ENCODE measurements around the gene DMRT2.

The DMRT2 gene

DNA sequence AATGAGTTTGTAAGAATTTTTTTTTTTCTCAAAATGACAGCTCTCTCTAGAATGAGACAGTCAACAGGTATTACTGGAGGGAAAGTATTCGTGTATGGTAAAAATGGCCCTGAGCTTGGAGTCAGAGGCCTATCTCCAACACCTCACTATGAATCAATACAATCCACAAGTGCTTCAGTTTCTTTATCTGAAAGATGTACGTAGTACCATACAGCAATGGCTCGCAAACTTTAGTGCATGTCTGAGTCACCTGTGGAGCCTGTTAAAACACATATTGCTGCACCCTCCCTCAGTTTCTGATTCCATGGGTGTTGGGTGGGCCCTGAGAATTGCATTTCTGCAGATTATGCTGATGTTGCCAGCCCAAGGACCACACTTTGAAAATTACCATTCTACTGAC, 44.6 kb downstream of the DMRT2 start:
- H3K36me3 ChIP-seq (ENCODE audit: insufficient read depth, low read length): no peaks in the 10 kb centered on the region
- H3K4me1 ChIP-seq (ENCODE audit: insufficient read depth, low read length, poor library complexity, severe bottlenecking): no peaks in the 10 kb centered on the region
- H3K9me2 ChIP-seq (replicated peaks; ENCODE audit: low read depth, low read length): no peaks in the 10 kb centered on the region
- H3K27me3 ChIP-seq (ENCODE audit: insufficient read depth, low read length, poor library complexity, severe bottlenecking): no peaks in the 10 kb centered on the region
- no peaks in the 10 kb centered on the region for H3K9me3 ChIP-seq (ENCODE audit: insufficient read depth, low read depth, low read length)
- H3K79me2 ChIP-seq (ENCODE audit: insufficient read depth, low read length): no peaks in the 10 kb centered on the region
- H3K4me2 ChIP-seq (ENCODE audit: low read depth, low read length, poor library complexity, severe bottlenecking): no peak overlapping the region
- no peaks in the 10 kb centered on the region for H4K20me1 ChIP-seq (ENCODE audit: insufficient read depth, low read length, poor library complexity, severe bottlenecking)
- H2AFZ ChIP-seq (ENCODE audit: low read length): no peak overlapping the region
- H3K4me3 ChIP-seq (ENCODE audit: low read length, poor library complexity, severe bottlenecking): no peak overlapping the region
- H3F3A ChIP-seq (ENCODE audit: low read depth): no peaks in the 10 kb centered on the region
- H3K9ac ChIP-seq (ENCODE audit: low read depth, low read length, poor library complexity, severe bottlenecking): no peak overlapping the region
- TF ChIP-seq EZH2phosphoT487 (IDR thresholded peaks at IDR 0.05; ENCODE audit: borderline replicate concordance): no peak
- no peak for TF ChIP-seq CTCF (conservative IDR thresholded peaks at IDR 0.05; ENCODE audit: low read length)

DNA sequence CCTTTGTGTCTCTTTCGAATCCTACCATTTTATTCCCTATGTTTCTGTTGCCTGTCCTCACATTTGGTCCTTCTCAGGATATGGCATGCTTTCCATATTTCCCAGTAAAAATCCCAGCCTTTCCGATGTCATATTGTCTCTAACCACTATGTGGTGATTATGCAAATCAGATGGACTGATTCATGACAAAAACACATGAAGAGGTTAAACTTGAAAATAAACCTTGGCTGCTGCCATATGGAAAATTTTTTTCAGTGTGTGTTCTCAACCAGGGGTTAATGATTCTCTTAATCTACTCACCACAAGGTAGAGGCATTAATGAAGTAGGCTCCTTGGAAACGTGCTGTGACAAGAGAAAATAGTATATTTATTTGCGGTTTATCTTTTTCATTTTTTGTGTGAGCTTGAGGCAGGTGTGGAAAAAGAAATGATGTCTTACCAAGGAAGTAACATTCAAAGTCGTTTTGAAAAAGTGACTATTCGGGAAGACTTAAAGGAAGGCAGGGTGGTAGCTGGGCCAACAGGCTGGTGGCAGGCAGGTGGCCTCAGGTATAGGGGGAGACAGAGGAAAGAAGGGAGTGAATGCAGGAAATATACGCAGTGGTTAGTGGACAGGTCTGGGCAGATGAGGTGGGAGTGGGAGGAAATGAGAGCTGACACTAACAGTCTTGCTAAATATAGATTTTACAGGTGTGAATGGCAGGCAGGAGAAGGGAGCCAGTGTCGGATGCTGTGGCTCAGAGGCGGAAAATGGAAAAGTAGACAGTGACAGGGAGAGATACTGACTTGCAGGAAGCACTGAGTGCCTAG, 46.2 kb downstream of the DMRT2 start:
- Histone ChIP-seq H3F3A (ENCODE audit: low read depth) (no peaks in the 10 kb centered on the region), H3K9me3 (ENCODE audit: insufficient read depth, low read depth, low read length) (no peaks in the 10 kb centered on the region), H3K4me2 (ENCODE audit: low read depth, low read length, poor library complexity, severe bottlenecking) (no peak overlapping the region), H3K4me3 (ENCODE audit: low read length, poor library complexity, severe bottlenecking) (no peak overlapping the region), H3K9ac (ENCODE audit: low read depth, low read length, poor library complexity, severe bottlenecking) (no peak overlapping the region), H3K36me3 (ENCODE audit: insufficient read depth, low read length) (no peaks in the 10 kb centered on the region), H3K9me2 (replicated peaks; ENCODE audit: low read depth, low read length) (no peaks in the 10 kb centered on the region), H3K4me1 (ENCODE audit: insufficient read depth, low read length, poor library complexity, severe bottlenecking) (no peaks in the 10 kb centered on the region), H3K79me2 (ENCODE audit: insufficient read depth, low read length) (no peaks in the 10 kb centered on the region), H2AFZ (ENCODE audit: low read length) (no peak overlapping the region), H3K27me3 (ENCODE audit: insufficient read depth, low read length, poor library complexity, severe bottlenecking) (no peaks in the 10 kb centered on the region), H4K20me1 (ENCODE audit: insufficient read depth, low read length, poor library complexity, severe bottlenecking) (no peaks in the 10 kb centered on the region)
- no peak for TF ChIP-seq EZH2phosphoT487 (IDR thresholded peaks at IDR 0.05; ENCODE audit: borderline replicate concordance)
- TF ChIP-seq CTCF (conservative IDR thresholded peaks at IDR 0.05; ENCODE audit: low read length): no peak

GRCh38 chr9:1098551-1098950, 48.4 kb downstream of the DMRT2 start:
- H2AFZ ChIP-seq (ENCODE audit: low read length): no peak overlapping the region
- TF ChIP-seq EZH2phosphoT487 (IDR thresholded peaks at IDR 0.05; ENCODE audit: borderline replicate concordance): no peak
- TF ChIP-seq CTCF (conservative IDR thresholded peaks at IDR 0.05; ENCODE audit: low read length): no peak
- H3K9ac ChIP-seq (ENCODE audit: low read depth, low read length, poor library complexity, severe bottlenecking): no peak overlapping the region
- no peak overlapping the region for H3K4me2 ChIP-seq (ENCODE audit: low read depth, low read length, poor library complexity, severe bottlenecking)
- no peaks in the 10 kb centered on the region for H3K9me3 ChIP-seq (ENCODE audit: insufficient read depth, low read depth, low read length)
- no peaks in the 10 kb centered on the region for H3K36me3 ChIP-seq (ENCODE audit: insufficient read depth, low read length)
- H3K27me3 ChIP-seq (ENCODE audit: insufficient read depth, low read length, poor library complexity, severe bottlenecking): no peaks in the 10 kb centered on the region
- no peaks in the 10 kb centered on the region for H3K79me2 ChIP-seq (ENCODE audit: insufficient read depth, low read length)
- H4K20me1 ChIP-seq (ENCODE audit: insufficient read depth, low read length, poor library complexity, severe bottlenecking): no peaks in the 10 kb centered on the region
- H3K4me1 ChIP-seq (ENCODE audit: insufficient read depth, low read length, poor library complexity, severe bottlenecking): no peaks in the 10 kb centered on the region
- H3K4me3 ChIP-seq (ENCODE audit: low read length, poor library complexity, severe bottlenecking): no peak overlapping the region
- H3F3A ChIP-seq (ENCODE audit: low read depth): no peaks in the 10 kb centered on the region
- no peaks in the 10 kb centered on the region for H3K9me2 ChIP-seq (replicated peaks; ENCODE audit: low read depth, low read length)
